Measurements from ENCODE around the gene ITGA8.

DNA sequence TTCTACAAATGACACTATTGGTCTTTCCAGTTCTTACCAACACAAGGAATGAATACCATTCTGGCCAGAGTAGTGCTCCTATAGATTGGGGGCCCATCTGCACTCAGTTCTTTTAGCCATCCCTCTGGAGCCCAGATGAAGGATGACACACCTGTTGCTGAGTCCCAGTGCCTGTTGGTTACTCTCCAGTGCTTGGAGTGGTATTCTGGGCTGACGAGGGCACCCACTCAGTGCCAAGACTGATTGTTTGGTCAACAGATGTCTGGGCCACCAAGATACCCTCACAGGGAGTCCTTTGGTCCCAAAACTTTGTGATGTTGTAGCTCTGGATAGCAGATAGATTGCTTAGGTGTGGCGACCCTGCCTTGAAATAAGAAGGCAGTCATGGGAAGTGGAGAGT is 23.7 kb upstream of the ITGA8 start:
- TF ChIP-seq RFX5 (IDR thresholded peaks at IDR 0.05; ENCODE audit: low read depth, low read length) (no peak), CTCF (conservative IDR thresholded peaks at IDR 0.05; ENCODE audit: low read depth, low read length) (no peak), FOS (IDR thresholded peaks at IDR 0.05; ENCODE audit: low read depth, low read length) (no peak), MXI1 (IDR thresholded peaks at IDR 0.05; ENCODE audit: borderline replicate concordance, low read depth, low read length) (no peak), MAZ (IDR thresholded peaks at IDR 0.05; ENCODE audit: borderline replicate concordance, low read depth, low read length) (no peak), RAD21 (IDR thresholded peaks at IDR 0.05; ENCODE audit: low read length) (no peak), POLR2A (IDR thresholded peaks at IDR 0.05; ENCODE audit: low read depth, low read length) (no peak), CHD1 (IDR thresholded peaks at IDR 0.05; ENCODE audit: low read depth, low read length) (no peak), MAFK (IDR thresholded peaks at IDR 0.05; ENCODE audit: low read depth, low read length) (no peak)
